Stimulated activated CD8-positive, alpha-beta memory T cell treated with anti-CD3 and anti-CD28 coated beads, Interleukin-12 subunit alpha, Interleukin-12 subunit beta, amount 100 ng/mL, for 24 hours (primary cell): ENCODE data around the gene PYURF.

ENCODE experiments used
- DNase-seq: peaks from one replicate; pipeline ENCODE4 v3.0.0-alpha.2; 2020; ENCODE audit errors: extremely low read depth

The PYURF gene, protein sequence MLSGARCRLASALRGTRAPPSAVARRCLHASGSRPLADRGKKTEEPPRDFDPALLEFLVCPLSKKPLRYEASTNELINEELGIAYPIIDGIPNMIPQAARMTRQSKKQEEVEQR

GRCh38 chr4:88523325-88524129 lies at the start of gene PYURF:
TSS of gene PYURF (minus strand) at chr4:88523776. CDS start at chr4:88523700, 76 bp downstream.
- peak; percentile 70 for DNase-seq

DNA sequence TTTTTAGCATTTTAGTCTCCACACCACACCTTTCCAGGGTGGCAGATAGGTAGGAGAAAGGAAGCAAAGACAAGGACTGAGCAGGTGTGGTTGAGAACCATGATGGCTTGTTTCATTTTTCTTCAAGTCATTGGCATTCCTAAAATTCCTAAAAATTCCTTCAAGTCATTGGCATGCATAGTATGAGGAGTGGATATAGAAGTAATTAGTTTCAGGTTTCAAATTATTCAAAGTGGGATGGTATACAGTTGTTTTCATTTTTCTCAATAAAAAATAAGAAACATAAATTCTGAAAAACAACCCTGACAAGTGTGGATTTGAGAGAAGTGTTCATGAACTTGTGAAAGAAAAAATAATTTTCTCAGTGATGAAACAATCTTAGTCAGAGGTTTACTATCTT lies 46.4 kb upstream of the PYURF start:
- DNase-seq, result no peak

- DNase-seq, result no peak
Observed at GRCh38 chr4:88567591-88567990, 44.0 kb upstream of the PYURF start.

DNA sequence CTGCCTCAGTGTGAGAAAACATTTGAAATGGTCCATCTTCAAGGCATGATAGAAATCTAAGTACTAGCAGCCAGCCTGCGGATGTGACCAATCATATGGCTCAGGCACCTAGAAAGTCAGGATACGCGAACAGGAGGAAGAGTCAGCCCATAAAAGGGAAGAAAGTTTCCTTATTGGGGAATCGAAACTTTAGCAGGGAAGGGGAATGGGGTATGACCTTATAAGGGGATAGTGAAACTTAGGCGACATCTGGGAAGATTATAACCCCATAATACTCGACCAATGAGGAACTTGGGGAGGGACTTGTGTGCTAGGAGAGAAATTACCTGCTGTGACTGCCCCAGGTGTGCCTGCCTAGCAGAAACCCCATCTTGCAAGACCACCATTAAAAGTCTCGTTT lies 26.2 kb upstream of the PYURF start:
- no peak for DNase-seq

- DNase-seq, result peak; percentile 53
Observed at GRCh38 chr4:88539322-88540068, 15.9 kb upstream of the PYURF start.

DNA sequence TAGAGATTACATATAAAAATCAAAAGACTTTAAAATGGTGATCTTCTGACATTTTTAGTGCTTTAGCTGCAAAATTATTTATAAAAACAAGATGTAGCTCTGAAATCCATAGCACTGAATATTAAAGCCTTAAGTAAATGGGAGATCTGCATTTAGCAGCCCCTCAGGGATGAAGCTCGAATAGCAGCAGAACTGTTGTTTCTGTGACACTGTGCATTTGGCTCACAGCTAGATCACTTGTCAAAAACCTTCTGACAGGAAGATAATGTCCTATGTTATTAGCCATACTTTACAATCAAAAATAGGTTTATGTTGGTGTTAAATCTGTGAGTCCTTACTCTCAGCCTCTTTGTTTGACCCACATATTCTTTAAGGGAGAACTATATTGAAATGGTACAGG lies 14.1 kb upstream of the PYURF start:
- DNase-seq, result no peak

DNA sequence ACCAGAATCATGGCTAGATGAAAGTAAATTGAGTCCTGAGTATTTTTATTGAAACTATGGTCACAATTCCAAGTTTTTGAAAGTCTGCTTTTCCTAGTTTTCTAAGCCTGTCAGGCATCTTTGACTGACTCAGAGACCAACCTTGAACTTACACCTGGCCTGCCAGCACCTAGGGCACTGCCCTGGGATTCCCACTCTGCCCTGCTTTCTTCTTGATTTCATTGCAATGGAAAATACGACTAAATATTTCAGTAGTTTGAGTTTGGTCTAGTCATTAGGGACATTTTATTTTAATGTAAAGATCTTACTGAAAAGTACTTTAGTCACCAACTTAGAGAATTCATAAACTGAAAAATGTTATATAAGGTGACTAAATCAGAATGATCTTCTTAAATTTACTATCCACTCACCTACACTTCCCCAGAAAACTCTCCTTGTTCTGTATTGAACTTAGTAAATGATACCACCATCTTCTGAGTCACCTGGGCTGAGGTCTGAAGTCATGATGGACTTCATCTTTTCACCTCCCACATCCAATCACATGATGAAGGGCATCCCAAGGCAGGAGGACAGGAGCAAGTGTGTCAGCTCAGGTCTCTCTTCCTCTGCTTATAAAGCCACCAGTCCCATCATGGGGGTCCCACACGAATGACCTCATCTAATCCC lies 11.6 kb upstream of the PYURF start:
- no peak for DNase-seq

- no peak for DNase-seq
Observed at GRCh38 chr4:88533937-88534750, 10.6 kb upstream of the PYURF start.

DNA sequence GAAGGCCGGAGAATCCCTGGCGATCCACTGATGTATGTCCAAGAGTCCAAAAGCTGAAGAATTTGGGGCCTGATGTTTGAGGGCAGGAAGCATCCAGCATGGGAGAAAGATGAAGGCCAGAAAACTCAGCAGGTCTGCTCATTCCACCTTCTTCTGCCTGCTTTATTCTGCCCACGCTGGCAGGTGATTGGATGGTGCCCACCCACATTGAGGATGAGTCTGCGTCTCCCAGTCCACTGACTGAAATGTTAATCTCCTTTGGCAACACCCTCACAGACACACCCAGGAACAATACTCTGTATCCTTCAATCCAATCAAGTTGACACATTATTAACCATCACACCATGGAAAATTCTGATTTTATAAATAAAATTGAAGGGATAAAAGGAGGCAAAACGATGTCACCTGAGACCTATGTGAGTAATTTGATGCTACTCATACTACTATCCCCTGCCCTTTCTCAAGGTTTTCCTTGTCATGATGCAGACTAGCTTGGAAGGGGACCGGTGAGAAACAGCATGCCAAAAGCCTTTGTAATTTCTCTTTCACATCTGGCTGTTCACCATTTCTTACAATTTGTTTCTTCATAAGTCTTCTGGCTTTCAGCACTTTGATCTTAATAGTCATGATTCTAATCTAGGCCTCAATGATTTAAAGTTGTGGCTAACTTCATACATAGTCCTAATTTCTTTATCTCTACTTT lies 9.7 kb upstream of the PYURF start:
- DNase-seq, result no peak

DNA sequence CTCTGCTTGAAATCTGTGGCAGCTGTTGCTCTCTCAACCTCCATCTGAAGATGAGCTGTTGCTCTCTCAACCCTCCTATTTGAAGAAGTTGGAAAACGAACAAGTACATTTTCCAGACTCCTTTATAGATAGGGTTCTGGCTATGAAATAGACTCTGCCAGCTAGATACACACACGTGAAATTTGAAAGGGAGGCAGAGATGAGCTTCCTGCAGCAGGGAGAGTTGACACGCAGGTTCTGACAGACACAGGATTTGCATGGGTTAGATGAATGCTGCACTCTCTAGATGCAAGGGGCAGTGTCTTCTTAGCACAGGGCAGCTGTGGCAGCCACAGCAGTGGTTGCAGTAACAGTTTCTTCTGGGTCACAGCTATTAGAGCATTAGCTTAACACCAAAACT lies 8.0 kb upstream of the PYURF start:
- no peak for DNase-seq

- DNase-seq, result no peak
Observed at GRCh38 chr4:88528861-88529260, 5.3 kb upstream of the PYURF start.

GRCh38 chr4:88527787-88528186 lies 4.2 kb upstream of the PYURF start:
- DNase-seq, result no peak

- DNase-seq, result no peak
Observed at GRCh38 chr4:88526221-88526815, 2.7 kb upstream of the PYURF start.

- DNase-seq, result no peak
Observed at GRCh38 chr4:88524171-88524570, 595 bp upstream of the PYURF start.

- no peak for DNase-seq
Observed at GRCh38 chr4:88522702-88523324, 763 bp downstream of the PYURF start.

DNA sequence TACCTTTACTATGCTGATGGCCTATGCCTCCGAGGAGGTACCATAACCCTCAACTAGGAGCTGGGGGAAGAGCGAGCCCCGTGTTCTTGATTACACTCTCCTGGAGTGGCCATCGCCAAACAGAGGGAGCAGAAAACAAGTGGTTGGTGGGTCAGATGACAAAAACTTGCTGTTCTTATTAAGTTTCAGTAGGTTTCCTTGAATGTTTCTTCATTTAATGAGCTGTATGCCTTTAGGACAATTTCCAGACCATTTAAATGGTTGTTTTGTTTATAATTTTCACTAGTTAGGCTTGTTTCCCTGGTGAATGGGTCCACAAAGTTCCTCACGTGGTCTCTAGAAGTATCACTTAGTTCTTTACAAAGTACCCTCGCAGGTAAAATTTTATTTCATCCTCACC lies 4.7 kb downstream of the PYURF start:
- no peak for DNase-seq

GRCh38 chr4:88517825-88518224 lies 5.8 kb downstream of the PYURF start:
- DNase-seq, result no peak

DNA sequence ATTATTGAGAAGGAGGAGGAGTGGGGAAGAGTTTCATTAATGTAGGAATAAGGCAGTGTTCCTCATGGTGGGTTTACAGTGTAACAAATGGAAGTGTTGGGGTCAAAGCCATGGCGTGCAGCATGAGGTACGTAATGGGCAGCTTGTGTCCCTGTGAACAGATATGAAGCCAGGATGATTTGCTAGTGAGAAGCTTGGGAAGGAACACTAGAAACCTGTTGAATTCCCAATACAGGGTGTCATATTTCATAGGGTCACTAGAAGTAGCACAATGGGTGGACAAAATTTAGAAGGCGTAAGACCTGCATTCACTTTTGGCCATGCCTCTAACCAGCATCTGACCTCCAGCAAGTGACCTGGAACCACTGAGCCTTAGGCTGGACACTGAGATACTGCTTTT lies 6.8 kb downstream of the PYURF start:
- DNase-seq, result no peak

DNA sequence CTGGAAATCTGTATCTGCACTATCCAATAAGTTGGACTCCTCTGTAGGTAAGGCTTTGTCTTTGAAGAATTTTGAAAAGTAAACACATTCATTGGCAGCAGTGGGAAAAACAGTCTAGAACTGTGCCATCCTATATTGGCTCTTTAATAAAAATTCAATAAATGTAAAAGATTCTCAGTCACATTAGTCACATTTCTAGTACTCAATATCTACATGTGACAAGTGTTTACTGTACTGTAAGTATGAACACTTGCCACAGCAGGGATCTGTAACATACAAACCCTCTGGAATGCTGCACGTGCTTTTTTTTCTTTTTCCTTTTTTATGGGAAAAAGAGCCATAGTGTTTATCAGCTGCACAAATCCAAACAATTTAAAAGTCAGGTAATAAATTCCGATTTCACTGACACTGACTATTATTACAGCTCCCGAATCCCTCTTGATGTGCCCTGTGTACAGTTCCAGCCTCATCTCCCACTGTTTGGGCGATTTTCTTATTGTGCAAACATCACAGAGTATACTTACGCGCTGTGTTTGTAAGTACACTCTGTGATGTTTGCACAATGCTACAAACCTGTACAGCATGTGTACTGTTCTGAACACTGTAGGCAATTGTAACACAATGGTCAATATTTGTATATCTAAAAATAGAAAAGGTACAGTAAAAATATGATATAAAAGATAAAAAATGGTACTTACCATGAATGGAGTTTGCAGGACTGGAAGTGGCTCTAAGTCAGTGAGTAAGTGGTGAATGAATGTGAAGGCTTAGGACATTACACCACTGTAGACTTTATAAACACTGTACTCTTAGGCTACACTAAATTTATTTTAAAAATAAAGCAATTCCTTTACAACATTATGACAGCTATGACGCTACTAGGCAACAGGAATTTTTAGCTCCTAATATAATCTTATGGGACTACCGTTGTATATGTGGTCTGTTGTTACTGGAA lies 8.7 kb downstream of the PYURF start:
- DNase-seq, result no peak
